MM.1S (cell line): ENCODE results near the gene GNAQ.

Source experiments
- CTCF ChIP-seq: fragments of 300-600 bp; sonication (generic); IDR thresholded peaks from 2 replicates; pipeline ENCODE4 v1.5.1; 2016; ENCODE audit warnings: antibody characterized with exemption, low read length, mixed read lengths
- EZH2 ChIP-seq: fragments of 300-600 bp; sonication (generic); optimal IDR thresholded peaks from 2 replicates; pipeline ENCODE3; 2017; ENCODE audit warnings: low read depth, mild to moderate bottlenecking, antibody characterized with exemption, low read length, mixed read lengths

GRCh38 chr9:77815260-77815659, 216.4 kb downstream of the GNAQ start:
- TF ChIP-seq CTCF (no peak), EZH2 (no peak)
